D721Med (cell line): ENCODE data around the gene ICAM2.

ENCODE experiments used
- DNase-seq: peaks from one replicate; pipeline ENCODE4 v3.0.0; 2011; ENCODE audit warnings: low spot score; ENCODE audit not compliant: insufficient read length
- FAIRE-seq: peaks from 2 replicates; lab custom pipeline; 2011; peaks lifted over from hg19 to GRCh38; lab: Jason Lieb, UNC
- TF ChIP-seq, protein P1 (sequence below): IDR thresholded peaks from 2 replicates; pipeline ENCODE4 v1.5.1; 2012; ENCODE audit warnings: mild to moderate bottlenecking, control low read depth; ENCODE audit not compliant: insufficient read depth; ENCODE audit errors: missing control alignments

The ICAM2 gene

DNA sequence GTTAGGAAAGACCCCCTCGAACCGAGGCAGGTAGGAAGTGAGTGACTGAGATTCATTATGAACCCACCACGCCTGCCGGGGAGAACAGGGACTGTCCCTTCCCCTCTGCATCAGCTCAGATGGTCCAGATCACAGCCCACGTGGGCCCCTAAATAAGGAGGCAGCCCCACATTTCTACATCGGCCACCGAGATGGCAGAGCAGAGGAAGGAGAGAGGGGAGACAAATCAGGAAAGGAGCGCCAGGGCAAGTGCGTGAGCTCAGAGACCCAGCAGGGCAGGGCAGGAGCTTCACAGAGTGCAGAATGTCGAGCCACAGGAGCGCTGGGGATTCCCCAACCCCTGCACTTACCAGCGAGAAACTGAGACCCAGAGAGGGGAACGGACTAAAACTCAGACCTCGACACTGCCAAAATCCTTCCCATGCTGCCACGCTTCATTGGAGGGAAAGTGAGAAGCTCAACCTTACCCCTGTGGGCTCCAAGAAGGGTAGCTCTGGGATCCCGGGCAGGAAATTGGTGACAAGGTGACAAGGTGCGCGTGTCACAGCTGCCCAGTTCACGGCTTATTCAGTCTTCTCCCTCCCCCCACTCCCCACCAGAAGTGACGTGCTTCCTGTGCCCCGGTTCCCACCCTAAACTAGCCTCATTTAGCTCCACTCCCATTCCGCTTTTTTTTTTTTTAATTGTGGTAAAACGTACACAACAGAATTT is at the start of gene ICAM2:
Gene ICAM2, minus strand, starts transcription at position 578 of the 711 bp plus-strand sequence. CDS start 13,942 bp downstream, outside the sequence.
- TF ChIP-seq, protein P1, sequence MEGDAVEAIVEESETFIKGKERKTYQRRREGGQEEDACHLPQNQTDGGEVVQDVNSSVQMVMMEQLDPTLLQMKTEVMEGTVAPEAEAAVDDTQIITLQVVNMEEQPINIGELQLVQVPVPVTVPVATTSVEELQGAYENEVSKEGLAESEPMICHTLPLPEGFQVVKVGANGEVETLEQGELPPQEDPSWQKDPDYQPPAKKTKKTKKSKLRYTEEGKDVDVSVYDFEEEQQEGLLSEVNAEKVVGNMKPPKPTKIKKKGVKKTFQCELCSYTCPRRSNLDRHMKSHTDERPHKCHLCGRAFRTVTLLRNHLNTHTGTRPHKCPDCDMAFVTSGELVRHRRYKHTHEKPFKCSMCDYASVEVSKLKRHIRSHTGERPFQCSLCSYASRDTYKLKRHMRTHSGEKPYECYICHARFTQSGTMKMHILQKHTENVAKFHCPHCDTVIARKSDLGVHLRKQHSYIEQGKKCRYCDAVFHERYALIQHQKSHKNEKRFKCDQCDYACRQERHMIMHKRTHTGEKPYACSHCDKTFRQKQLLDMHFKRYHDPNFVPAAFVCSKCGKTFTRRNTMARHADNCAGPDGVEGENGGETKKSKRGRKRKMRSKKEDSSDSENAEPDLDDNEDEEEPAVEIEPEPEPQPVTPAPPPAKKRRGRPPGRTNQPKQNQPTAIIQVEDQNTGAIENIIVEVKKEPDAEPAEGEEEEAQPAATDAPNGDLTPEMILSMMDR = no peak
- FAIRE-seq (no peak), DNase-seq (no peak)

GRCh38 chr17:64070213-64070612 is 49.8 kb upstream of the ICAM2 start:
- TF ChIP-seq, protein P1 = no peak
- DNase-seq (no peak), FAIRE-seq (no peak)

- TF ChIP-seq, protein P1 = no peak
- DNase-seq = no peak
- no peak for FAIRE-seq
Observed at GRCh38 chr17:64069143-64069542, 48.7 kb upstream of the ICAM2 start.

GRCh38 chr17:64067657-64068056 is 47.2 kb upstream of the ICAM2 start:
- FAIRE-seq (no peak), DNase-seq (no peak)
- TF ChIP-seq, protein P1 = no peak

DNA sequence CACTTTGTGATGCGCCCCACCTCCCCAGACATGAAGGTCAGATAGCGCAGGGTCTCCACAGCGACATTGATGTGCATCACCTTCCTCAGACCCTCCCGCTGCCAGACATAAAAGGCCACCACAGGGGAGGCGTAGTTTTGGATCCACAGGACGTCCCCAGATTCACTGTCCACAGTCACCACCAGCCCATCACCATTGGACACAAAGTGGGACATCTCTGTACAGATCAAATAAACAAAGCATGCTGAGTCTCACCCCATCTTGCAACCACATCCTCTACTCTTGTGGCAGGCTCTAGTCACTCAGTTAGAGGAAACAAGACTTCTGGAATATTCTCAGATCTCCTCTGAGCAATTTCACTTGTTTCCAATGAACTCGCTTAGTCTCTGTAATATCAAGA is 46.3 kb upstream of the ICAM2 start:
- FAIRE-seq (no peak), DNase-seq (no peak)
- TF ChIP-seq, protein P1 = no peak

GRCh38 chr17:64065161-64065560 is 44.7 kb upstream of the ICAM2 start:
- TF ChIP-seq, protein P1 = no peak
- FAIRE-seq (no peak), DNase-seq (no peak)

- TF ChIP-seq, protein P1 = no peak
Observed at GRCh38 chr17:64064331-64064730, 43.9 kb upstream of the ICAM2 start.

More at GRCh38 chr17:64064331-64064730, 43.9 kb upstream of the ICAM2 start:
- FAIRE-seq (no peak), DNase-seq (no peak)
